ENCODE data around the gene RASGRF1. TPM values are rescaled to one million over a fixed set of nuclear protein-coding genes. Genes with fewer than 3 reads are reported as not detected.
A peak's percentile ranks its signal among the peaks of the same experiment; 100 is the strongest.

Gene RASGRF1
- total RNA-seq, 6 experiments from 2014 or later, result 0.29 TPM; not detected in 5

DNA sequence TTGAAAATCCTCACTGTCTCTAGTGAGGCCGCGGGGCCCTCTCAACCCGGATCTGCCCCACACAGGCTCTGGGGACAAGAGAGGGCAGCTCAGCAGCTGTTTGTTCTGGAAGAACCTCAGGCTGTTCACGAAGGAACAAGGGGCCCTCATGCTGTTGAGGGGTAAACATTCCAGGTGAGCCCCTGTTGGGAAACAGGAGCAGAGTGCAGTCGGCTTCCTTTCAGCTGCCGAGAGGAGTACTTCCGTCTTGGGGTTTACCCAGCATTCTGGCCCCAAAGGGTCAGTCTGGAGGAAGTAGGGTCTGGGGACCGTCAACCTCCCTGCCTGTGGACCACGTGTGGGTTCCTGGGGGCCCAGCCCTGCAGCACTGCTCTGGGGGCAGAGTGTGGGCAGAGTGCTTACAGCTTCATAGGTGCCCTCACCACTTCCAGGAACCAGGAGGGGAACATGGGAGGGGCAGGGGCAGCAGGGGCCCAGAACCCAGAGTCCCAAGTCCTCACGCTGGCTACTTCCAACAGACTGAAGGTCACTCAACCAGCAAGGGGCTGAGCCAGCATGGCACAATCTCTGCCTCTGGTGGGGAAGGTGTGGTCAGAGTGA, 96.5 kb downstream of the RASGRF1 start:
- WGBS (ENCODE audit: insufficient coverage, low coverage, low lambda C conversion rate, missing lambda C conversion rate), result 57% methylated on average over 6 of the region's 10 CpGs
- H3K36me3 ChIP-seq, result no peaks in the 10 kb centered on the region
- no peaks in the 10 kb centered on the region for H3K4me1 ChIP-seq
- no peaks in the 10 kb centered on the region for H3K27me3 ChIP-seq
- intact Hi-C loops (cut with DNase I), result no loop called here
- H3K4me3 ChIP-seq, result no peak overlapping the region
- TF ChIP-seq POLR2A (IDR thresholded peaks at IDR 0.05), result no peak
- TF ChIP-seq, protein P1, sequence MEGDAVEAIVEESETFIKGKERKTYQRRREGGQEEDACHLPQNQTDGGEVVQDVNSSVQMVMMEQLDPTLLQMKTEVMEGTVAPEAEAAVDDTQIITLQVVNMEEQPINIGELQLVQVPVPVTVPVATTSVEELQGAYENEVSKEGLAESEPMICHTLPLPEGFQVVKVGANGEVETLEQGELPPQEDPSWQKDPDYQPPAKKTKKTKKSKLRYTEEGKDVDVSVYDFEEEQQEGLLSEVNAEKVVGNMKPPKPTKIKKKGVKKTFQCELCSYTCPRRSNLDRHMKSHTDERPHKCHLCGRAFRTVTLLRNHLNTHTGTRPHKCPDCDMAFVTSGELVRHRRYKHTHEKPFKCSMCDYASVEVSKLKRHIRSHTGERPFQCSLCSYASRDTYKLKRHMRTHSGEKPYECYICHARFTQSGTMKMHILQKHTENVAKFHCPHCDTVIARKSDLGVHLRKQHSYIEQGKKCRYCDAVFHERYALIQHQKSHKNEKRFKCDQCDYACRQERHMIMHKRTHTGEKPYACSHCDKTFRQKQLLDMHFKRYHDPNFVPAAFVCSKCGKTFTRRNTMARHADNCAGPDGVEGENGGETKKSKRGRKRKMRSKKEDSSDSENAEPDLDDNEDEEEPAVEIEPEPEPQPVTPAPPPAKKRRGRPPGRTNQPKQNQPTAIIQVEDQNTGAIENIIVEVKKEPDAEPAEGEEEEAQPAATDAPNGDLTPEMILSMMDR (IDR thresholded peaks at IDR 0.05), result no peak
- no peak for DNase-seq
- no peak overlapping the region for H3K27ac ChIP-seq
- H3K9me3 ChIP-seq, result no peaks in the 10 kb centered on the region
- ATAC-seq, result peak in 1 of 4 donors; percentile 37

DNA sequence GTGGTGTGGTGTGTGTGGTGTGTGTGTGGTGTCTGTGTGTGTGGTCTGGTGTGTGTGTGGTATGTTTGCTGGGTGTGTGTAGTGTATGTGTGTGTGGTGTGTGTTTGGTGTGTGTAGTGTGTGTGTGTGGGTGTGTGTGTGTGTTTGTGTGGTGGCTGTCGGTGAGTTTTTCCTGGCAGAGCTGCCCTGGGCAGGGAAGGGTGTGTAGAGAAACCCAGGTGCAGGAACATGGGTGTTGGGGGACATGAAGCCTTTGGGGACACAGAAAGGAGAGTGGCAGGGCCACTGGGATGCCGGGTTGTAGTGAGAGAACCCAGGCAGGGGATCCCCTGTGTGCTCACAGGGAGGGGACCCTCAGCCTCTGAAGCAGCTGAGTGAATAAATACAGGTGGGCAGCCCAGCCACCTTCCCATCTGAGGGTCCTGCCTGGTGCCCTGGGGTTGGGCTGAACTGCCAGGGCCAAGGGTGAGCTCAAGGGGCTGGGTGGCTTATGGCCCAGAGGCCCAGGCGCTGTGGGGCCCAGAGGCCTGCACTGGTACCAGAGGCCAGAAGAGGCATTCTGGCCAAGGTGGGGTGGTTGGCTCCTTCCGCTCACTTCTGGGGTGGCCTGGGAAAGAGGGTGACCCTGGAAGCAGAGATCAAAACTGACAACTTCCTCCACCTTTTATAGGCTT, 97.2 kb downstream of the RASGRF1 start:
- intact Hi-C loops (cut with DNase I), result no loop called here
- Histone ChIP-seq H3K4me1 (no peaks in the 10 kb centered on the region), H3K27ac (no peak overlapping the region), H3K27me3 (no peaks in the 10 kb centered on the region), H3K36me3 (no peaks in the 10 kb centered on the region), H3K4me3 (no peak overlapping the region), H3K9me3 (no peaks in the 10 kb centered on the region)
- TF ChIP-seq, protein P1 (IDR thresholded peaks at IDR 0.05), result no peak
- TF ChIP-seq POLR2A (IDR thresholded peaks at IDR 0.05), result no peak
- DNase-seq (no peak), ATAC-seq (no peak)
- WGBS (ENCODE audit: insufficient coverage, low coverage, low lambda C conversion rate, missing lambda C conversion rate), result no CpG with 5 or more reads among the region's 4 CpGs

DNA sequence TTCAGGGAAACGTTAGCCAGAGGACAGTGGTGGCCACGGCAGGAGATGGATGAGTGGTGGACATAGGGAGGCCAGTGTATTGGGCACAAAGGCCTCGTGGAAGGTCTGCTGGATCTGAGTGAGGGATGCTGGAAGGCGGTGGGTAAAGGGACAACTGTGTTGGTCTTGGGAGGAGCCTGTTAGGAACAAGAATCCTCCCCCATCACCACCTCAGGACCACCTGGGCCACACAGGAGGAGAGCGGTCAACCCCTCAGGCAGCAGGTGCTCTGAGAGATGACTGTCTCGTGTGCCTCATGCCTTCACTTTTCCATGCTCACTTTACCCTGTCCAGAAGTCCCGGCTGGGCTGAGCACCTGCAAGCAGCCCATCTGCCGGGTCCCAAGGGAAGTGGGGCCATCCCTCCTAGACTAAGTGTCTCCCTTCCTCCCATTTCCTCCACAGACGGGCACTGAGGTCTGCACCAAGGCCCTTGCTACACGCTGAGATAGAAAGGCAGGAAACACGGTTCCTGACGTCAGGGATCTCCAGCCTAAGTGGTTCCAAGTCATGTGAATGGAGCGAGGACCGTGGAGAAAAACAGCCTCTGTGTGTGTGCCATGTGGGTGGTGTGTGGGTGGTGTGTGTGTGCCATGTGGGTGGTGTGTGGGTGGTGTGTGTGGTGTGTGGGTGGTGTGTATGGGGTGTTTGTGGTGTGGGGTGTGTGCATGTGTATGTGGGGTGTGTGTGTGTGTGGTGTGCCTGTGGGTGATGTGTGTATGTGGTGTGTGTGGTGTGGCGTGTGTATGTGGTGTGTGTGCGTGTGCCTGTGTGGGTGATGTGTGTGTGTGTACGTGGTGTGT, 97.9 kb downstream of the RASGRF1 start:
- no peaks in the 10 kb centered on the region for H3K27me3 ChIP-seq
- H3K36me3 ChIP-seq, result no peaks in the 10 kb centered on the region
- intact Hi-C loops (cut with DNase I), result no loop called here
- no peak overlapping the region for H3K4me3 ChIP-seq
- WGBS (ENCODE audit: insufficient coverage, low coverage, low lambda C conversion rate, missing lambda C conversion rate), result 62% methylated on average over 9 of the region's 17 CpGs
- H3K9me3 ChIP-seq, result no peaks in the 10 kb centered on the region
- H3K4me1 ChIP-seq, result no peaks in the 10 kb centered on the region
- peak; percentile 29 to 49 (median 35) for ATAC-seq
- DNase-seq, result no peak
- H3K27ac ChIP-seq, result no peak overlapping the region
- TF ChIP-seq, protein P1 (IDR thresholded peaks at IDR 0.05), result no peak
- no peak for TF ChIP-seq POLR2A (IDR thresholded peaks at IDR 0.05)

- Histone ChIP-seq H3K27ac (no peak overlapping the region), H3K4me1 (no peaks in the 10 kb centered on the region), H3K4me3 (no peak overlapping the region), H3K27me3 (no peaks in the 10 kb centered on the region), H3K36me3 (no peaks in the 10 kb centered on the region), H3K9me3 (no peaks in the 10 kb centered on the region)
- ATAC-seq (no peak), DNase-seq (no peak)
- TF ChIP-seq, protein P1 (IDR thresholded peaks at IDR 0.05), result no peak
- TF ChIP-seq POLR2A (IDR thresholded peaks at IDR 0.05), result no peak
- intact Hi-C loops (cut with DNase I), result no loop called here
- WGBS (ENCODE audit: insufficient coverage, low coverage, low lambda C conversion rate, missing lambda C conversion rate), result no CpG with 5 or more reads among the region's 15 CpGs
Measured at GRCh38 chr15:78991879-78992278, 98.7 kb downstream of the RASGRF1 start.
